ENCODE measurements around the gene HCFC1R1. TPM values are rescaled to one million over a fixed set of nuclear protein-coding genes. Genes with fewer than 3 reads are reported as not detected.
A peak's percentile ranks its signal among the peaks of the same experiment; 100 is the strongest.

The HCFC1R1 gene
- total and polyA plus RNA-seq, 2 of the 8 experiments (the other 6 are each of a cell fraction or from before 2014, with no cell fraction given), result 72.7 to 138 TPM

- TF ChIP-seq EGR1 (IDR thresholded peaks at IDR 0.05; ENCODE audit: borderline replicate concordance, low read depth, low read length) (peak; percentile 50; the same call in 1 of the 2 replicates), CTBP2 (IDR thresholded peaks at IDR 0.05; ENCODE audit: borderline replicate concordance, insufficient read depth, insufficient read length, low read length) (peak; percentile 52), EP300 (IDR thresholded peaks at IDR 0.05; ENCODE audit: borderline replicate concordance in 1 of 2, low read depth in 2 of 2, low read length in 2 of 2) (no peak), RAD21 (IDR thresholded peaks at IDR 0.05 in 1 of 2, conservative IDR thresholded peaks at IDR 0.05 in 1 of 2; ENCODE audit: low read depth in 2 of 2, low read length in 2 of 2) (peak; percentile 25 to 32; a peak in 2 of 4 replicates), SP1 (IDR thresholded peaks at IDR 0.05; ENCODE audit: low read depth, low read length) (peak; percentile 66; the same call in 1 of the 2 replicates), CHD2 (IDR thresholded peaks at IDR 0.05; ENCODE audit: low read length) (no peak; the same call in 1 of the 2 replicates), YY1 (IDR thresholded peaks at IDR 0.05; ENCODE audit: low read depth, low read length) (0 out of 2 replicates have a peak, but pooled peaks have one; percentile 48), POLR2A (IDR thresholded peaks at IDR 0.05; ENCODE audit: control extremely low read depth in 1 of 2, low read depth in 2 of 2, low read length in 2 of 2) (peak in 1 of 2 experiments; percentile 76; a peak in 1 of 3 replicates), SIN3A (conservative IDR thresholded peaks at IDR 0.05 in 1 of 2, IDR thresholded peaks at IDR 0.05 in 1 of 2; ENCODE audit: low read depth in 1 of 2, low read length in 2 of 2) (peak; percentile 72 to 74; a peak in 1 of 4 replicates), JUND (IDR thresholded peaks at IDR 0.05; ENCODE audit: low read length) (no peak), CREB1 (IDR thresholded peaks at IDR 0.05) (0 out of 2 replicates have a peak, but pooled peaks have one; percentile 12), TAF1 (IDR thresholded peaks at IDR 0.05; ENCODE audit: low read depth, low read length) (peak; percentile 40; the same call in 1 of the 2 replicates), POLR2AphosphoS5 (IDR thresholded peaks at IDR 0.05; ENCODE audit: low read depth, low read length) (peak; percentile 55), FOSL1 (IDR thresholded peaks at IDR 0.05; ENCODE audit: insufficient read depth, low read depth, low read length) (no peak), NRF1 (IDR thresholded peaks at IDR 0.05; ENCODE audit: low read depth, low read length) (no peak), ASH2L (IDR thresholded peaks at IDR 0.05; ENCODE audit: low read length) (peak; percentile 56)
Measured at GRCh38 chr16:3021449-3022207, 2.1 kb downstream of the HCFC1R1 start (continued).

All from H1 (cell line).